ENCODE measurements around the gene RBM19. TPM values are rescaled to one million over a fixed set of nuclear protein-coding genes. Genes with fewer than 3 reads are reported as not detected.

The RBM19 gene
- total RNA-seq, 1 experiment from 2014 or later, result 35.7 TPM

GRCh38 chr12:113930249-113930648 is 35.9 kb downstream of the RBM19 start:
- CTCF ChIA-PET, result no interaction called here
- BruUV-seq (replicated peaks), result no TSS peak

DNA sequence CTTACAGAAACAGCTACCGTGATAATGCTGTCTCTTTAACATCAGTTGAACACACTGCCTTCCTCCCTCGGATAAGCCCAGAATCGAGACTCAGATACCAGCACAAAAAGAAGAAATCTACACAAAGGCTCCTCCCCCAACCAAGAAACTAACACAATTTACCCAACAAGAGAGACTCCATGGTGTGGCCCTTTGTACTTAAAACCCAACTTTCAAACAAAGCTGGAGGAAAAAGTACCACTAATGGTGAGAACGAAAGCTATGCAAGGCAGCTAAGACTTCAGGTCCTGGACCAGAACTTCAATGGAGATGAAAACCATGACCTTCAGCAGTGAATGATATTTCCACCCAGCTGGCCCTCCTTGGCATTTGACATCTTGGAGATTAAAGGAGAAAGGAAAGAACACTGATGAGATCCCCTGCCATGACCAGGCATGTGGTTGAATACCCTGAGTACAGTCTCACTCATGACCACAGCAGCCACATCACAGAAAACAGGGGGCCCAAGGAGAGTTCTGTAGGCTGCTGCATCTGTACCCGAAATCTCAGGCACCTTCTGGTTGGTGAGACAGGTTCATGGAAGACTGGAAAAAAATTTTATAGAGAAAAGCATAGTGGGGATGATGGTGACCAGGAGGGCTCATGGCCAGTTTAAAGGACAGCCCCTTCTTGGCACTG is 36.7 kb downstream of the RBM19 start:
- CTCF ChIA-PET, result no interaction called here
- intact Hi-C loops (cut with micrococcal nuclease; ENCODE audit: unreplicated experiment), result no loop called here
- H3K27ac Mint-ChIP-seq (ENCODE audit: unreplicated experiment), result no peak overlapping the region

More at GRCh38 chr12:113930249-113930648, 35.9 kb downstream of the RBM19 start:
- H3K4me1 Mint-ChIP-seq (ENCODE audit: low read depth, unreplicated experiment), result no peaks in the 10 kb centered on the region
- no peak overlapping the region for H3K4me3 ChIP-seq (ENCODE audit: low read depth, low read length)
- H3K36me3 Mint-ChIP-seq (ENCODE audit: insufficient read depth, unreplicated experiment), result peaks cover 29% of the 10 kb centered on the region
- no peaks in the 10 kb centered on the region for H3K9me3 ChIP-seq
- POLR2A ChIA-PET, result no interaction called here
- H3K4me1 ChIP-seq, result no peaks in the 10 kb centered on the region
- no peak overlapping the region for H3K27ac Mint-ChIP-seq (ENCODE audit: unreplicated experiment)
- TF ChIP-seq, protein P1, sequence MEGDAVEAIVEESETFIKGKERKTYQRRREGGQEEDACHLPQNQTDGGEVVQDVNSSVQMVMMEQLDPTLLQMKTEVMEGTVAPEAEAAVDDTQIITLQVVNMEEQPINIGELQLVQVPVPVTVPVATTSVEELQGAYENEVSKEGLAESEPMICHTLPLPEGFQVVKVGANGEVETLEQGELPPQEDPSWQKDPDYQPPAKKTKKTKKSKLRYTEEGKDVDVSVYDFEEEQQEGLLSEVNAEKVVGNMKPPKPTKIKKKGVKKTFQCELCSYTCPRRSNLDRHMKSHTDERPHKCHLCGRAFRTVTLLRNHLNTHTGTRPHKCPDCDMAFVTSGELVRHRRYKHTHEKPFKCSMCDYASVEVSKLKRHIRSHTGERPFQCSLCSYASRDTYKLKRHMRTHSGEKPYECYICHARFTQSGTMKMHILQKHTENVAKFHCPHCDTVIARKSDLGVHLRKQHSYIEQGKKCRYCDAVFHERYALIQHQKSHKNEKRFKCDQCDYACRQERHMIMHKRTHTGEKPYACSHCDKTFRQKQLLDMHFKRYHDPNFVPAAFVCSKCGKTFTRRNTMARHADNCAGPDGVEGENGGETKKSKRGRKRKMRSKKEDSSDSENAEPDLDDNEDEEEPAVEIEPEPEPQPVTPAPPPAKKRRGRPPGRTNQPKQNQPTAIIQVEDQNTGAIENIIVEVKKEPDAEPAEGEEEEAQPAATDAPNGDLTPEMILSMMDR (IDR thresholded peaks at IDR 0.05; ENCODE audit: insufficient read depth in 1 of 2, low read depth in 1 of 2, low read length in 1 of 2, severe bottlenecking in 1 of 2, unreplicated experiment in 1 of 2), result no peak
- no peaks in the 10 kb centered on the region for H3K27me3 Mint-ChIP-seq (ENCODE audit: insufficient read depth, unreplicated experiment)
- H3K36me3 ChIP-seq (ENCODE audit: control insufficient read depth, insufficient read depth, low read length), result no peaks in the 10 kb centered on the region; the same call in 1 of the 2 replicates
- H3K4me3 Mint-ChIP-seq (ENCODE audit: unreplicated experiment), result no peak overlapping the region
- intact Hi-C loops (cut with micrococcal nuclease; ENCODE audit: unreplicated experiment), result no loop called here
- H3K9me3 Mint-ChIP-seq (ENCODE audit: unreplicated experiment), result no peaks in the 10 kb centered on the region
- no peaks in the 10 kb centered on the region for H3K27me3 ChIP-seq (replicated peaks; ENCODE audit: control insufficient read depth, insufficient read depth, low read length)
- no peak for DNase-seq

DNA sequence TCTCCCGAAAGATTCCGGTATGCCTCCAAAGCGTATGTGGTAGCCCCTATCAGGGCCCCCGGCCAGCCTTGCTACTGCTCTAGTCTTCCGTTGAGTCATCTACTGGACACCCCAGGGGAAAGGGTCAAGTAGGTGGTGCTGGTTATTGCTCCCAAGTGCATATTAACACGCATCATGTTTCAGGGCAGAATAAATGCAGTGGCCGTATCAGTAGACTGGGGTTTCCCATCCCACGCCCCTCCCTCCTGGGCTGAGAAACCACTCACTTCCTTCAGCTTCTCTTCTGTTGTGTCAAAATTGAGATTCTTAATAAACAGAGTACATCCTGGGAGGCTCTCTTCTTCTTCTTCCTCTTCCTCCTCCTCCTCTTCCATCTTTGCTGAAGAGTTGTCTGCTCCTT is 39.3 kb downstream of the RBM19 start:
- Mint-ChIP-seq H3K9me3 (ENCODE audit: unreplicated experiment) (no peaks in the 10 kb centered on the region), H3K27me3 (ENCODE audit: insufficient read depth, unreplicated experiment) (no peaks in the 10 kb centered on the region), H3K4me1 (ENCODE audit: low read depth, unreplicated experiment) (no peaks in the 10 kb centered on the region), H3K4me3 (ENCODE audit: unreplicated experiment) (no peak overlapping the region), H3K36me3 (ENCODE audit: insufficient read depth, unreplicated experiment) (peaks cover 27% of the 10 kb centered on the region), H3K27ac (ENCODE audit: unreplicated experiment) (no peak overlapping the region)
- TF ChIP-seq, protein P1 (IDR thresholded peaks at IDR 0.05; ENCODE audit: insufficient read depth in 1 of 2, low read depth in 1 of 2, low read length in 1 of 2, severe bottlenecking in 1 of 2, unreplicated experiment in 1 of 2), result no peak
- BruUV-seq (replicated peaks), result no TSS peak
- H3K36me3 ChIP-seq (ENCODE audit: control insufficient read depth, insufficient read depth, low read length), result peaks cover 1% of the 10 kb centered on the region; the same call in 1 of the 2 replicates
- CTCF ChIA-PET, result no interaction called here
- intact Hi-C loops (cut with micrococcal nuclease; ENCODE audit: unreplicated experiment), result no loop called here
- no peak overlapping the region for H3K4me3 ChIP-seq (ENCODE audit: low read depth, low read length)
- H3K27me3 ChIP-seq (replicated peaks; ENCODE audit: control insufficient read depth, insufficient read depth, low read length), result no peaks in the 10 kb centered on the region
- no peak for DNase-seq
- no peaks in the 10 kb centered on the region for H3K4me1 ChIP-seq
- no peaks in the 10 kb centered on the region for H3K9me3 ChIP-seq
- POLR2A ChIA-PET, result no interaction called here

More for the DNA sequence above, 36.7 kb downstream of the RBM19 start:
- no peaks in the 10 kb centered on the region for H3K27me3 ChIP-seq (replicated peaks; ENCODE audit: control insufficient read depth, insufficient read depth, low read length)
- H3K9me3 Mint-ChIP-seq (ENCODE audit: unreplicated experiment), result no peaks in the 10 kb centered on the region
- no peaks in the 10 kb centered on the region; the same call in 1 of the 2 replicates for H3K36me3 ChIP-seq (ENCODE audit: control insufficient read depth, insufficient read depth, low read length)
- POLR2A ChIA-PET, result no interaction called here
- no peaks in the 10 kb centered on the region for H3K4me1 Mint-ChIP-seq (ENCODE audit: low read depth, unreplicated experiment)
- H3K4me1 ChIP-seq, result no peaks in the 10 kb centered on the region
- H3K27me3 Mint-ChIP-seq (ENCODE audit: insufficient read depth, unreplicated experiment), result no peaks in the 10 kb centered on the region
- BruUV-seq (replicated peaks), result no TSS peak
- peaks cover 27% of the 10 kb centered on the region for H3K36me3 Mint-ChIP-seq (ENCODE audit: insufficient read depth, unreplicated experiment)
- no peak overlapping the region for H3K4me3 ChIP-seq (ENCODE audit: low read depth, low read length)
- H3K4me3 Mint-ChIP-seq (ENCODE audit: unreplicated experiment), result no peak overlapping the region
- TF ChIP-seq, protein P1 (IDR thresholded peaks at IDR 0.05; ENCODE audit: insufficient read depth in 1 of 2, low read depth in 1 of 2, low read length in 1 of 2, severe bottlenecking in 1 of 2, unreplicated experiment in 1 of 2), result no peak
- no peak for DNase-seq
- no peaks in the 10 kb centered on the region for H3K9me3 ChIP-seq

Data from Caco-2 (cell line).